B cell (primary cell): Measurements from ENCODE around the gene FGD4. TPM values are rescaled to one million over a fixed set of nuclear protein-coding genes. Genes with fewer than 3 reads are reported as not detected.

Experiments used
- ATAC-seq: fragments of 200-7000 bp; cut with Tn5 transposase; one replicate; pipeline ENCODE4 v1.10.0; 2021; ENCODE audit warnings: low read depth, mild to moderate bottlenecking, moderate number of reproducible peaks, moderate library complexity
- CTCF ChIA-PET: fragments of 350-600 bp; sonication (Branson Sonifier 250); formaldehyde crosslinking; loops from one replicate; lab custom pipeline; 2021; ENCODE audit warnings: antibody characterized with exemption, inconsistent platforms; lab: Charles Lee
- POLR2A ChIA-PET: fragments of 350-600 bp; sonication (Branson Sonifier 250); formaldehyde crosslinking; loops from one replicate; lab custom pipeline; 2021; ENCODE audit warnings: antibody characterized with exemption; lab: Charles Lee
- DNase-seq: peaks from one replicate; pipeline ENCODE4 v3.0.0; 2013
- H2AFZ ChIP-seq: 2 replicates; pipeline ENCODE4 v1.6.1; 2012; ENCODE audit warnings: mild to moderate bottlenecking, low read depth, low read length; ENCODE audit not compliant: insufficient read depth, poor library complexity, severe bottlenecking
- H3K27ac ChIP-seq, 2 donors: 1 replicate in 1 of 2; 2 replicates in 1 of 2; pipeline ENCODE4 v1.5.1; 2012 to 2013; ENCODE audit warnings: low read length in 2 of 2, mild to moderate bottlenecking in 2 of 2, moderate library complexity in 1 of 2
- H3K27me3 ChIP-seq, 4 experiments: fragments of 200-600 bp in 1 of 4; sonication (generic) in 1 of 4; replicated peaks in 1 of 4; 1 replicate in 2 of 4; 2 replicates in 2 of 4; pipeline versions ENCODE4 v1.6.1 to v1.7.0; 2013 to 2016; ENCODE audit warnings: low read length in 3 of 4, mild to moderate bottlenecking in 2 of 4, mixed read lengths in 1 of 4, moderate library complexity in 1 of 4; ENCODE audit not compliant: insufficient read depth in 4 of 4, control insufficient read depth in 3 of 4; ENCODE audit errors: control extremely low read depth in 1 of 4
- H3K36me3 ChIP-seq, 2 experiments: replicated peaks in 1 of 2; 1 replicate in 1 of 2; 2 replicates in 1 of 2; pipeline versions ENCODE4 v1.6.1 to v1.7.1; 2013; ENCODE audit warnings: low read length in 1 of 2; ENCODE audit not compliant: insufficient read depth in 2 of 2, control insufficient read depth in 1 of 2; ENCODE audit errors: control extremely low read depth in 1 of 2, extremely low read depth in 1 of 2
- H3K4me1 ChIP-seq, 2 donors: fragments of 200-600 bp in 1 of 2; sonication (generic) in 1 of 2; 1 replicate in 1 of 2; 2 replicates in 1 of 2; pipeline versions ENCODE4 v1.5.1 to v1.6.1; 2013 to 2017; ENCODE audit warnings: low read length in 2 of 2; ENCODE audit not compliant: control insufficient read depth in 2 of 2, insufficient read depth in 2 of 2
- H3K4me2 ChIP-seq: replicated peaks from 2 replicates; pipeline ENCODE3; 2012; ENCODE audit warnings: mild to moderate bottlenecking, low read depth, low read length; ENCODE audit not compliant: poor library complexity, severe bottlenecking
- H3K4me3 ChIP-seq, 5 experiments: fragments of 200-600 bp in 1 of 5; sonication (generic) in 1 of 5; 1 replicate in 3 of 5; 2 replicates in 2 of 5; pipeline versions ENCODE4 v1.5.1 to v1.7.0; 2011 to 2016; ENCODE audit warnings: low read length in 4 of 5, mild to moderate bottlenecking in 4 of 5, low read depth in 2 of 5, control low read depth in 1 of 5, moderate library complexity in 1 of 5; ENCODE audit not compliant: insufficient read depth in 1 of 5; ENCODE audit errors: control extremely low read depth in 1 of 5, extremely low read depth in 1 of 5
- H3K79me2 ChIP-seq: fragments of 200-600 bp; sonication (generic); one replicate; pipeline ENCODE4 v1.6.0; 2016; ENCODE audit warnings: low read length; ENCODE audit not compliant: control insufficient read depth, insufficient read depth
- H3K9ac ChIP-seq: fragments of 200-600 bp; sonication (generic); 2 replicates; pipeline ENCODE4 v1.6.1; 2017; ENCODE audit warnings: mild to moderate bottlenecking, low read length, moderate library complexity
- H3K9me3 ChIP-seq, 3 donors: one replicate each; pipeline versions ENCODE4 v1.6.1 to v1.7.1; 2013; ENCODE audit warnings: low read length in 2 of 3; ENCODE audit not compliant: control insufficient read depth in 2 of 3, insufficient read depth in 1 of 3; ENCODE audit errors: control extremely low read depth in 1 of 3
- H4K20me1 ChIP-seq: 2 replicates; pipeline ENCODE4 v1.6.0; 2012; ENCODE audit warnings: mild to moderate bottlenecking, low read length; ENCODE audit not compliant: insufficient read depth, control insufficient read depth, poor library complexity, severe bottlenecking
- H3K27ac Mint-ChIP-seq: one replicate; pipeline ENCODE4 v1.8.0; 2021; ENCODE audit warnings: mixed read lengths
- H3K27me3 Mint-ChIP-seq: one replicate; pipeline ENCODE4 v1.8.0; 2021; ENCODE audit warnings: mixed read lengths
- H3K4me1 Mint-ChIP-seq: one replicate; pipeline ENCODE4 v1.8.0; 2021; ENCODE audit warnings: mixed read lengths
- H3K4me3 Mint-ChIP-seq: one replicate; pipeline ENCODE4 v1.8.0; 2021; ENCODE audit warnings: mixed read lengths
- H3K9me3 Mint-ChIP-seq: one replicate; pipeline ENCODE4 v1.8.0; 2022; ENCODE audit warnings: mixed read lengths; ENCODE audit not compliant: insufficient read depth
- CTCF ChIP-seq: fragments of 200-600 bp; IDR thresholded peaks from one replicate; pipeline ENCODE4 v1.8.0; 2022; ENCODE audit warnings: antibody characterized with exemption, mild to moderate bottlenecking
- EZH2 ChIP-seq: IDR thresholded peaks from 2 replicates; pipeline ENCODE4 v1.6.1; 2012; ENCODE audit warnings: borderline replicate concordance, low read depth, mild to moderate bottlenecking, moderate library complexity, low read length; ENCODE audit not compliant: insufficient read depth, poor library complexity, severe bottlenecking
- WGBS: methylation state at CpG from one replicate; pipeline ENCODE4 v1.1.5; 2013; ENCODE audit warnings: missing lambda C conversion rate; ENCODE audit not compliant: insufficient coverage; 5-methylcytosine and 5-hydroxymethylcytosine counted together
- intact Hi-C: fragments of 100-400 bp; cut with micrococcal nuclease; formaldehyde crosslinking; loops from one replicate; pipeline ENCODE4 v1.10.0; 2022
- polyA plus RNA-seq: library from polyadenylated mRNA; depleted of rRNA; stranded (reverse); fragments of >200 nt; gene quantifications from 2 replicates; pipeline ENCODE4 v1.2.3, GENCODE V29; 2012
- total RNA-seq, 2 donors: library from RNA; stranded (reverse); fragments of 120-200 nt in 1 of 2; gene quantifications; 1 replicate in 1 of 2; 2 replicates in 1 of 2; pipeline versions ENCODE4 v1.2.3 to v1.2.4, GENCODE V29; 2013 to 2022

The FGD4 gene
- total and polyA plus RNA-seq, 2 donors (not counting 1 experiment from before 2014, with no cell fraction given): 2.1 to 2.8 TPM

- H3K4me1 ChIP-seq: peaks cover 0 to 4% of the 10 kb centered on the region in 2 donors
- TF ChIP-seq CTCF (no peak), EZH2 (no peak)
- H3K4me2 ChIP-seq: no peak overlapping the region
- no peaks in the 10 kb centered on the region for H3K27me3 Mint-ChIP-seq
- H2AFZ ChIP-seq: peak overlapping the region; percentile 64
- H3K27ac ChIP-seq: no peak overlapping the region
- H3K4me3 ChIP-seq: no peak overlapping the region
- ChIA-PET POLR2A (interaction anchor here (0.7 kb wide), 1 partner anchor 9 kb away, joined by 3 read pairs; no protein-coding TSS in a partner anchor), CTCF (interaction anchor here (0.5 to 4.9 kb wide), 19 partner anchors 9 to 1565 kb away, joined by 3 to 52 read pairs (median 5); partner anchors contain the start of genes ALG10, DNM1L and YARS2)
- no peak overlapping the region for H3K27ac Mint-ChIP-seq
- no peaks in the 10 kb centered on the region for H3K27me3 ChIP-seq
- no peak for DNase-seq
- no peaks in the 10 kb centered on the region for H4K20me1 ChIP-seq
- no peaks in the 10 kb centered on the region for H3K9me3 Mint-ChIP-seq
- no CpG with 5 or more reads among the region's 1 CpG for WGBS
- no peaks in the 10 kb centered on the region for H3K9me3 ChIP-seq
- H3K9ac ChIP-seq: no peak overlapping the region
- H3K36me3 ChIP-seq: no peaks in the 10 kb centered on the region
- H3K4me1 Mint-ChIP-seq: peaks cover 15% of the 10 kb centered on the region
- intact Hi-C loops: loop anchor here (5.0 to 10.0 kb wide), 7 partner anchors 65 to 1763 kb away; partner anchors contain the start of gene IPO8
- H3K4me3 Mint-ChIP-seq: no peak overlapping the region
- H3K79me2 ChIP-seq: no peaks in the 10 kb centered on the region
- ATAC-seq: no peak
Measured at GRCh38 chr12:32457251-32458025, 58.1 kb downstream of the FGD4 start.

GRCh38 chr12:32460638-32461037, 61.3 kb downstream of the FGD4 start:
- no peaks in the 10 kb centered on the region for H4K20me1 ChIP-seq
- H2AFZ ChIP-seq: no peak overlapping the region
- no peaks in the 10 kb centered on the region for H3K79me2 ChIP-seq
- no peak overlapping the region for H3K4me3 Mint-ChIP-seq
- no peak overlapping the region for H3K4me2 ChIP-seq
- H3K36me3 ChIP-seq: no peaks in the 10 kb centered on the region
- no peaks in the 10 kb centered on the region for H3K27me3 ChIP-seq
- no peak overlapping the region for H3K27ac ChIP-seq
- ATAC-seq (no peak), DNase-seq (no peak)
- TF ChIP-seq EZH2 (no peak), CTCF (no peak)
- H3K9me3 ChIP-seq: no peaks in the 10 kb centered on the region
- no peak overlapping the region for H3K27ac Mint-ChIP-seq
- CTCF ChIA-PET: no interaction called here
- H3K27me3 Mint-ChIP-seq: no peaks in the 10 kb centered on the region
- no peaks in the 10 kb centered on the region for H3K9me3 Mint-ChIP-seq
- H3K4me1 ChIP-seq: peaks cover 0 to 4% of the 10 kb centered on the region in 2 donors
- intact Hi-C loops: no loop called here
- H3K4me3 ChIP-seq: no peak overlapping the region
- WGBS: no CpG with 5 or more reads among the region's 1 CpG
- no peak overlapping the region for H3K9ac ChIP-seq
- H3K4me1 Mint-ChIP-seq: peaks cover 15% of the 10 kb centered on the region
- POLR2A ChIA-PET: no interaction called here
